ENCODE measurements around the gene POLR2H.

Gene POLR2H

GRCh38 chr3:184361532-184361931 is at the start of gene POLR2H, which contains the start of gene CLCN2:
Gene POLR2H (plus strand): TSS chr3:184361710. CDS start chr3:184363493, 1,783 bp downstream.
Gene CLCN2 (minus strand): TSS chr3:184361605. CDS start chr3:184361479, 126 bp downstream.
- no peak for TF ChIP-seq ZNF274 (IDR thresholded peaks at IDR 0.05; ENCODE audit: low read depth, low read length)
- H3K4me3 ChIP-seq (ENCODE audit: low read length) = peak within 1 kb of the TSS; percentile 86

DNA sequence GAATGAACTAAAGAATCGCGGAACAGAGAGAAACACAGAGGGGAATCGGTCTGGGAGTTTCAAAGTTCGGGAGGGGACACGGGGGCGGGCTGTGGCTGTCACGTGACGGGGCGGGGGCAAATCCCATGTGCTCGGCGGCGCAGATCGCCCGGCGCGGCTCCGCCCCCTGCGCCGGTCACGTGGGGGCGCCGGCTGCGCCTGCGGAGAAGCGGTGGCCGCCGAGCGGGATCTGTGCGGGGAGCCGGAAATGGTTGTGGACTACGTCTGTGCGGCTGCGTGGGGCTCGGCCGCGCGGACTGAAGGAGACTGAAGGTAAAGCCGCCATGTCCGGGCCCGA is 47.2 kb upstream of the POLR2H start, which contains the start of gene EIF4G1:
EIF4G1 (plus strand) TSS at position 244 of the 337 bp plus-strand sequence. CDS start 1,191 bp downstream, outside the sequence.
- TF ChIP-seq ZNF274 (IDR thresholded peaks at IDR 0.05; ENCODE audit: low read depth, low read length) = no peak
- H3K4me3 ChIP-seq (ENCODE audit: low read length) = peak within 1 kb of the TSS; percentile 93

GRCh38 chr3:184314700-184315542 is 46.6 kb upstream of the POLR2H start:
- H3K4me3 ChIP-seq (ENCODE audit: low read length) = peak overlapping the region; percentile 93
- no peak for TF ChIP-seq ZNF274 (IDR thresholded peaks at IDR 0.05; ENCODE audit: low read depth, low read length)

GRCh38 chr3:184315543-184315867 is 46.0 kb upstream of the POLR2H start:
- no peak for TF ChIP-seq ZNF274 (IDR thresholded peaks at IDR 0.05; ENCODE audit: low read depth, low read length)
- H3K4me3 ChIP-seq (ENCODE audit: low read length) = peak overlapping the region; percentile 93

DNA sequence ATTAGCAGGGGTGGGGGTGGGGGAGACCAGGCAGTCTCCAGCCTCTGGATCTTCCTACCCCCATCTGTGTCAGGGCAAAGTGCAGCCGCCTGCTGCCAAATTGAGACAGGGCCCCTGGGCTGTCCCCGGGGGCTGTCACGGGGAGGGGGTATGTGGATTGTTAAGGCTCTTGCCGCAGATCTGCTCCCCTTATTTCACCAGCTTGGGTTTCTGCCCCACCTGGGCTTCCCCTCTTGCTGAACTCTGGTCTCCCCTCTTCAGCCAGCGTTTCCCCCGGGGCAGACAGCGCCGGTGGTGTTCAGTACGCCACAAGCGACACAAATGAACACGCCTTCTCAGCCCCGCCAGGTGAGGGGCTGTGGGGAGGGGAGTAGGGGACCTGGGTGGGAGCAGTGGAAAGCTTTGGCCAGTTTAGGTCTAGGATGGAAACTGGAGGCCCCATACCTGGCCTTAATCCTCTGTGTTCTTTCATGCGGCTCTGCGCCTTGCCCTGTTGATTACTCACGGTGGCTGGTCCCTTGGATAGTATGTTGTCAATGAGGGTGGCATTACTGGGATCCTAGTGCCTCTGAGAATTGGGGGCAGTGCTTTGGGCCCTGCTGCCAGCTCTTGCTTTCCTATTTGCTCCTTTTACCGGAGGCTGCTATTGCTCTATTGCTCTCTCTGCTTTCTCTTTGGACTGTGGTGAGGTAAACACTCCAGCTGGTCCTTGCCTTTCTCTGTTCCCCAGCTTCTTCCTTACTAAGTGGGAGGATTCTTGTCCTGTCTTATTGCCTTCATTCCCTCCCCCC is 45.4 kb upstream of the POLR2H start:
- TF ChIP-seq ZNF274 (IDR thresholded peaks at IDR 0.05; ENCODE audit: low read depth, low read length) = no peak
- H3K4me3 ChIP-seq (ENCODE audit: low read length) = peak overlapping the region; percentile 93

- no peak for TF ChIP-seq ZNF274 (IDR thresholded peaks at IDR 0.05; ENCODE audit: low read depth, low read length)
- H3K4me3 ChIP-seq (ENCODE audit: low read length) = peak overlapping the region; percentile 93; the same call in 1 of the 2 replicates
Measured at GRCh38 chr3:184316792-184317191, 44.7 kb upstream of the POLR2H start.

DNA sequence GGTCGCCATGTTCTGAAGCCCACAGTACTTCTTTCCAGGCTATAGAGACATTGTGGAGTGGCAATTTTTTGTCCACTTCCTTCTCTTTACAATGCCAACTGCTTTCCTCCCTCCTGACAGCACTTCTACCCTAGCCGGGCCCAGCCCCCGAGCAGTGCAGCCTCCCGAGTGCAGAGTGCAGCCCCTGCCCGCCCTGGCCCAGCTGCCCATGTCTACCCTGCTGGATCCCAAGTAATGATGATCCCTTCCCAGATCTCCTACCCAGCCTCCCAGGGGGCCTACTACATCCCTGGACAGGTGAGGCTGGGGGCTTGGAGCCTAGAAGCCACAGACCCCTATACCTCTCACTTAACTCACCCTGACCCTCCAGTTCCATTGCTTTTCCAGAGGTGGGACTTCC is 44.3 kb upstream of the POLR2H start:
- no peak for TF ChIP-seq ZNF274 (IDR thresholded peaks at IDR 0.05; ENCODE audit: low read depth, low read length)
- H3K4me3 ChIP-seq (ENCODE audit: low read length) = no peak overlapping the region

DNA sequence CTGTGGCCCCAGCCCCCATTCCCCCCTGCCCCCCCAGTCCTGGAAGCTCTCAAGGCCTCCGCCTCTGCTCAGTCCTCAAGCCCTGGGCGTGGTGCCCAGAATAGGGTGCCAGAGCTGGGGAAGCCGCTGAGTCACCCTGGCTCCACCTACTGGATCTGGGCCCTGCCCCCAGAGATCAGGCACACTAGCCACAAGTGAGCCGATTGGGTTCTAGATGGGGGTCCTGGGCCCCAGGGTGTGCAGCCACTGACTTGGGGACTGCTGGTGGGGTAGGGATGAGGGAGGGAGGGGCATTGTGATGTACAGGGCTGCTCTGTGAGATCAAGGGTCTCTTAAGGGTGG is 41.4 kb upstream of the POLR2H start:
- TF ChIP-seq ZNF274 (IDR thresholded peaks at IDR 0.05; ENCODE audit: low read depth, low read length) = no peak
- H3K4me3 ChIP-seq (ENCODE audit: low read length) = no peak overlapping the region

DNA sequence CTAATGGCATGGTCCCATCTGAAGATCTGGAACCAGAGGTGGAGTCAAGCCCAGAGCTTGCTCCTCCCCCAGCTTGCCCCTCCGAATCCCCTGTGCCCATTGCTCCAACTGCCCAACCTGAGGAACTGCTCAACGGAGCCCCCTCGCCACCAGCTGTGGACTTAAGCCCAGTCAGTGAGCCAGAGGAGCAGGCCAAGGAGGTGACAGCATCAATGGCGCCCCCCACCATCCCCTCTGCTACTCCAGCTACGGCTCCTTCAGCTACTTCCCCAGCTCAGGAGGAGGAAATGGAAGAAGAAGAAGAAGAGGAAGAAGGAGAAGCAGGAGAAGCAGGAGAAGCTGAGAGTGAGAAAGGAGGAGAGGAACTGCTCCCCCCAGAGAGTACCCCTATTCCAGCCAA is 39.8 kb upstream of the POLR2H start:
- no peak overlapping the region for H3K4me3 ChIP-seq (ENCODE audit: low read length)
- no peak for TF ChIP-seq ZNF274 (IDR thresholded peaks at IDR 0.05; ENCODE audit: low read depth, low read length)

DNA sequence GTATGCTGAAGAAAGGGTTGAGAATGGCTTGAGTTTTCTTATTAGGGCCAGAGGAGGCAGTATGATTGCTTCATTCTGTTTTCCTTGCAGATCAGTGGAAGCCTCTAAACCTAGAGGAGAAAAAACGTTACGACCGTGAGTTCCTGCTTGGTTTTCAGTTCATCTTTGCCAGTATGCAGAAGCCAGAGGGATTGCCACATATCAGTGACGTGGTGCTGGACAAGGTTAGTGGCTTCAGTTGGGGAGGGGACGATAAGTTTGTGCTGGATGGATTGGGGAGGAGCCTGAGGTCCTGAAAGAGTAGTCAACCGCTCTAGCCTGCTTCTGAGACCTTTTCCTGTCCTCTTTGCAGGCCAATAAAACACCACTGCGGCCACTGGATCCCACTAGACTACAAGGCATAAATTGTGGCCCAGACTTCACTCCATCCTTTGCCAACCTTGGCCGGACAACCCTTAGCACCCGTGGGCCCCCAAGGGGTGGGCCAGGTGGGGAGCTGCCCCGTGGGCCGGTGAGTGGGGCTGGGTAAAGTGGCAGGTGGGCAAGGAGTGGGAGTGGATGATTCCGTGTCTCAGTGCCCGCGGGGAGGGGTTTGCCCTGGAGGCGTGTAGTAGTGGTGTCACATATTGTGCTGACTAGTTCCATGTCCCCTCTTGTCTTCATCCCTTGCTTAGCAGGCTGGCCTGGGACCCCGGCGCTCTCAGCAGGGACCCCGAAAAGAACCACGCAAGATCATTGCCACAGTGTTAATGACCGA is 38.6 kb upstream of the POLR2H start:
- no peak for TF ChIP-seq ZNF274 (IDR thresholded peaks at IDR 0.05; ENCODE audit: low read depth, low read length)
- H3K4me3 ChIP-seq (ENCODE audit: low read length) = no peak overlapping the region

- no peak overlapping the region for H3K4me3 ChIP-seq (ENCODE audit: low read length)
- no peak for TF ChIP-seq ZNF274 (IDR thresholded peaks at IDR 0.05; ENCODE audit: low read depth, low read length)
Measured at GRCh38 chr3:184323696-184324095, 37.8 kb upstream of the POLR2H start.

DNA sequence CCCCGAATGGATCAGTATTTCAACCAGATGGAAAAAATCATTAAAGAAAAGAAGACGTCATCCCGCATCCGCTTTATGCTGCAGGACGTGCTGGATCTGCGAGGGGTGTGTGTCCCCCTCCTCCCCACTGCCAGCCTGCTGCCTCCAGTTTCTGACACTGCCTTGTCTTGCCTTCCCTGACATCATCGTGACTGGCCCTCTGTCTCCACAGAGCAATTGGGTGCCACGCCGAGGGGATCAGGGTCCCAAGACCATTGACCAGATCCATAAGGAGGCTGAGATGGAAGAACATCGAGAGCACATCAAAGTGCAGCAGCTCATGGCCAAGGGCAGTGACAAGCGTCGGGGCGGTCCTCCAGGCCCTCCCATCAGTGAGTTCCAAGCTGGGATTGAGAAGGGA is 36.2 kb upstream of the POLR2H start:
- H3K4me3 ChIP-seq (ENCODE audit: low read length) = no peak overlapping the region
- no peak for TF ChIP-seq ZNF274 (IDR thresholded peaks at IDR 0.05; ENCODE audit: low read depth, low read length)

DNA sequence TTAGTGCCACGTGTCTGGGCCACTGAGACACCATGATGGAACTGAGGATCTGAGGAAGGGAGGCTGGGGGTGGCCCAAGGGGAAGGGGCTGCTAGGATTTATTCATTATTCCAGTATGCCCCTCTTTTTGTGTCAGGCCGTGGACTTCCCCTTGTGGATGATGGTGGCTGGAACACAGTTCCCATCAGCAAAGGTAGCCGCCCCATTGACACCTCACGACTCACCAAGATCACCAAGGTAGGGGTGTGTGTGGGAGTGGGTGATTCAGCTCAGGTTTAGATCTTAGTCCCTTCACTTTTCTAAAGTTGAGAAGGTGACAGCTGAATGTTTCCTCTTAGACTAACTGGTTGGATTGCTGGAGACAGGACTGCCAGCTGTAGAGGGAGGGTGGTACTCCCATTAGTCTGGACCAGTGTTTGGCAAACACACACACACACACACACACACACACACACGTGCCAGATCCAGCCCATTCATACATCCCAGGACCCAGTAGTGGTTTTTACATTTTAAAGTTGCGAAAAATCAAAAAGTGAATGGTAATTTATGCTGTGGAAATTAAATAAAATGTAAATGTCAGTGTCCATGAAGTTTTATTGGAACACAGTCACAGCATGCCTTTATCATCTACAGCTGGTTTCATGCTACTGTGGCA is 35.7 kb upstream of the POLR2H start:
- no peak for TF ChIP-seq ZNF274 (IDR thresholded peaks at IDR 0.05; ENCODE audit: low read depth, low read length)
- H3K4me3 ChIP-seq (ENCODE audit: low read length) = no peak overlapping the region

DNA sequence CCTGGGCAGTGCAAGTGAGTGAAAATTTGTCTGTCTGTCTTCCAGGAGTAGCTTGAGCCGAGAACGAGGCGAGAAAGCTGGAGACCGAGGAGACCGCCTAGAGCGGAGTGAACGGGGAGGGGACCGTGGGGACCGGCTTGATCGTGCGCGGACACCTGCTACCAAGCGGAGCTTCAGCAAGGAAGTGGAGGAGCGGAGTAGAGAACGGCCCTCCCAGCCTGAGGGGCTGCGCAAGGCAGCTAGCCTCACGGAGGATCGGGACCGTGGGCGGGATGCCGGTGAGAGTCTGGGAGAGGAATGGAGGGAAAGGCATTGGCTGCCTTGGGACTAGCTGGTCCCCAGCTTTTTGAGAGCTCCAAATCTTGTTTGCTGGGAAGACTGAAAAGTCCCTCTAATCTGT is 34.3 kb upstream of the POLR2H start:
- TF ChIP-seq ZNF274 (IDR thresholded peaks at IDR 0.05; ENCODE audit: low read depth, low read length) = no peak
- H3K4me3 ChIP-seq (ENCODE audit: low read length) = no peak overlapping the region

Data from GM08714 (cell line).